NCI-H1694 treated with DMSO at 0.1 percent for 48 hours (cell line): ENCODE measurements around the gene AFAP1.

Source experiments
- DNase-seq: peaks from one replicate; lab custom pipeline; 2025; lab: John Stamatoyannopoulos, UW

The AFAP1 gene, protein sequence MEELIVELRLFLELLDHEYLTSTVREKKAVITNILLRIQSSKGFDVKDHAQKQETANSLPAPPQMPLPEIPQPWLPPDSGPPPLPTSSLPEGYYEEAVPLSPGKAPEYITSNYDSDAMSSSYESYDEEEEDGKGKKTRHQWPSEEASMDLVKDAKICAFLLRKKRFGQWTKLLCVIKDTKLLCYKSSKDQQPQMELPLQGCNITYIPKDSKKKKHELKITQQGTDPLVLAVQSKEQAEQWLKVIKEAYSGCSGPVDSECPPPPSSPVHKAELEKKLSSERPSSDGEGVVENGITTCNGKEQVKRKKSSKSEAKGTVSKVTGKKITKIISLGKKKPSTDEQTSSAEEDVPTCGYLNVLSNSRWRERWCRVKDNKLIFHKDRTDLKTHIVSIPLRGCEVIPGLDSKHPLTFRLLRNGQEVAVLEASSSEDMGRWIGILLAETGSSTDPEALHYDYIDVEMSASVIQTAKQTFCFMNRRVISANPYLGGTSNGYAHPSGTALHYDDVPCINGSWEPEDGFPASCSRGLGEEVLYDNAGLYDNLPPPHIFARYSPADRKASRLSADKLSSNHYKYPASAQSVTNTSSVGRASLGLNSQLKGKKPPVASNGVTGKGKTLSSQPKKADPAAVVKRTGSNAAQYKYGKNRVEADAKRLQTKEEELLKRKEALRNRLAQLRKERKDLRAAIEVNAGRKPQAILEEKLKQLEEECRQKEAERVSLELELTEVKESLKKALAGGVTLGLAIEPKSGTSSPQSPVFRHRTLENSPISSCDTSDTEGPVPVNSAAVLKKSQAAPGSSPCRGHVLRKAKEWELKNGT

DNA sequence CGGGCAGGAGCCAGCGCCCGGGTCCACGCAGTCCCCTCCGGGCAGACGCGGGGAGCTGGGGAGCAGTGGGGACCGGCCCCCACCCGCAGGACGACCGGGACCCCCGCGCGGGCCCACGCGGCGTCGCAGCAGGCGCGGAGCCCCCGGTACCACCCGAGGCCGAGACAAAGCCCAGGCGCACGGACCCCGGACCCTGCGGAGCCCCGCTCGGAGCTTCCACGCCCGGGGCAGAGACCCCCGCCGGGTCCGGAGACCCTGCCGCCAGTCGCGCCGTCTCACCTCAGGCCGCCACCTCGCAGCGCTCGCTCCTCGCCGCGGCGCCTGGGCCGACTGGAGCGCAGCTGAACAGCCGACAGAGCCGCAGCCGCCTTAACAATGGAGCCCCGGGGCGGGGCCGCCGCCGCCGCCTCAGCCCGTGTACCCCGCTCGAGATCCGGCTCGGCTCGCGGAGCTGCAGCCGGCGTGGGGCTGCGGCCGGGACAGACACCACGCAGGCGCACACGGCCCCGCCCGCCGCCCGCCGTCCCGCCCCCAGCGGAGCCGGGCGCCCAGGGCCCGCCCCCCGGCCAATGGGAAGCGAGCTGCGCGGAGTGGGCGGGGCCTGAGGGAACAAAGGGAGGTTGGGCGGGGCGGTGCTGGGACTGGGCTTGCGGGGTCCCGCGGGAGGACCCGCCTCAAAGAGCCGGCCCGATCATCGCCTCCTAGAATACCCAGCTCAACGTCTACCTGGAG, at the start of gene AFAP1:
TSS of gene AFAP1 (minus strand) at position 485 of the 732 bp plus-strand sequence. CDS start 67,783 bp downstream, outside the sequence.
- peak; percentile 63 for DNase-seq

DNA sequence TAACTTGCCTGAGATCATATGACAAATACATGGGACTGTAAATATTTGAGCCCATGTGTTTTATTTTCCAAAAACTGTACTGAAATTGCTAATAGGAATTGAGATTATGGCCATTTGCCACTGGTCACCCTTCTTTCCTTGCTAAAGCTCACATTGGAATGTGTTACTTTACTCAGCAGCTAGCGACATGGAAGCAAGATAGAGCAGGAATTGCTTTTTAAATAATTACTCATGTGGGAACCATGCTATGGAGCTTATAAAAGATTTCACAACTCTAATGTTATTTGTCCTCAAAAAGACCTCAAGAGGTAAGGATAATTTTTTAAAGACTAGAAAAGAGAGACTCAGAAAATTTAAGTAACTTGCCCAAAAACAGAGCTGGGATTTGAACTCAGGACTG, 48.8 kb upstream of the AFAP1 start:
- no peak for DNase-seq

DNA sequence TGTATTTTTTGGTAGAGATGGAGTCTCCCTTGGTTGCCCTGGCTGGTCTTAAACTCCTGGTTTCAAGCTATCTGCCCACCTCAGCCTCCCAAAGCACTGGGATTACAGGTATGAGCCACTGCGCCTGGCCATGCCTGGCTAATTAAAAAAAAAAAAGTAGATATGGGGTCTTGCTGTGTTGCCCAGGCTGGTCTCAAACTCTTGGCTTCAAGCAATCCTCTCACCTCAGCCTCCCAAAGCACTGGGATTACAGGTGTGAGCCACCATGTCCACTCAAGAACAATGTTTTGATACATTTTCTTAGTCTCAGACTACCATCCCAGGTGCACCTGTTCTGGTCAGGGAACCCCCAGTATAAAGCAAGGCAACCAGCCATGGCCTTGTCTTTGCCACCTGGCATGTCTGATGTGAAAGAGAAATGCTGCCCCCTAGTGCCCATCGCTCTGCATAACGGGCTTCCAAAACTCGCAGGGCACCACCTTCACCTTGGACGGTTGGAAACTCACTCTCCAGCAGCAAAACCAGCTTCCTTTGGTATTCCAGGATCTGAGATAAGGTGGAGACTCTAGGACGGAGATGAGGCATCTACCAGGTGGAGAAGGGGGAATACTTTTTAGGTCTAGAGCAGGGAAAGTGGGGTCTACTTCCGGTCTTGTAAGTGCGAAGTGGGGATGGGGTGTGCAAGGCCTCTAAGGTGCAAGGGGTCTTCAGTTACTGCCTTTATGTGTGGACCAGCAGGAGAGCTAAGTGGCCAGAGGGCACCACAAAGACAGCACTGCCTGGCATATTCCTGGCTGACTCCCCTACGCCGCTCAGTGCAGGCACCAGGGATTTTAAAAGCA, 47.7 kb upstream of the AFAP1 start:
- DNase-seq: peak; percentile 27

DNA sequence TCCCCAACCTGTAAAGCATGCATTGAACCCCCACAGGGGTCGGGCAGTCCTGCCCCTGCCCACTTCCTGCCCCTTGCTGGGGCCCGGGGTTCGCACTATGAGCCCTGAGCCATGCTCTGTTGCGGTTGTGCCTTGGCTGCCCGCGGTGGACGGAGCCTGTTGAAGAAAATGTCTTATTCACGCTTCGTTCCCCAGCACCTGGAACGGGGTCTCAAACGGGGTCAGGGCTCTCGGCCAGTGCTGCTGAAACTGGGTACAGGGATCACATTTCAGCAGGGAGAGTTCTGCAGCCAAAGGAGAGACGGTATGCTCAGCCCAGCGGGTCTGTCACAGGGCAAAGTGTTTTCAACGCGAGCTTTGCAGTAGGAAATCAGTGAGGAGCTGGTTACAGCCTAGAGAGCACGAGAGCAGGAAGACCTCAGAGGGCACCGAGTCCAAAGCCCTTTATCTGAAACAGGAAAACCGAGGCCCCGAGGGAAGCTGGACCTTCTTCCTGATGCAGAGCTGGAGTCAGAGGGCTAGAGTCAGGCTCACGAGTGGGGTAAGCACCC, 46.3 kb upstream of the AFAP1 start:
- DNase-seq: no peak

DNA sequence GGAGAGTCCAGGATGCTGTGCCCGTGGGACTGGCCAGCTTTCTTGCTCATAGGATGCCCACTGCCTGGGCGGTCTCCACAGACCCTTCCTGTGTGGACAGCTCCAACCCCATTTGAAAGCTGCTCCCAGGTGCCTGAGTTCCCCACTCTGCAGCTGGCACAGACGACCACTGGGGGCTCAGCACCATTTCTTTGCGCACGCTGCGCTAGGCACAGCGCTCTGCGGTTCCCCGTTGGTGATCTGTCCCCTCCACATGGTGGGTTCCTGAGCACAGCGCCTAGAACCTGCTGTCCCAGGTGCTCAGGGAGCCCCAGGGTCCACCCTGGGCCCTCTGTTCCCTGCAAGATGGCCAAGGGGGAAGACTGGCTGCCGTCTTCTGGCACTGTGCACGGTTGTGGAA, 45.4 kb upstream of the AFAP1 start:
- DNase-seq: no peak

DNA sequence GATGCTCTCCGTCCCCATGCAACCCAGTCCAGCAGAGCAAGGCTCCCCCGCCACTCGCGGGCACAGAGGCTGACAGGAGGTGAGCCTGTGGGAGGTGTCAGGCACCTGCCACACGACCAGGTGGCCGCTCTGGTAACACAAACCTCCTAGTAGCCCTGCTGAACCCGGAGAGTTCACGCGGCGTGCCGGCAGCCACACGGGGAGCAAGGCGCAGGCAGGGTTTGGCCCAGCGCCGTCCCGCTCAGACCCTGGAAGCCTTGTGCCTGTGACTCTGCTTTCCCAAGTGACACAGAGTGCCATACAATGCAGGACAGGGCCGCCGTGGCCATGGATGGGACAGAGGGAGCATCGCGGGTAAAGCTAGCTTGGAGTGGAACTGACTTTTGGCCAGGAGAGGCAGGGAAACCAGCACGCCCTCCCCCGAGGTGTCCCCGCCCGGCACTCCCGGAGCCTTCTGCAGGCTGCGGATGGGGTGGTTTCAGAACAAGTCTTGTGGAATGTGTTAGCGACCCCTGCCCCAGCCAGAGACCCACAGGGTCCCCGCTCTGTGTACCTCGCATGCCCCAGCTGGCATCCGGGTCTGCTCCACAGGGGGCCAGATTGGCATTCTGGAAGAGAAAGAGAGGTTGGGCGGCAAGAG, 44.7 kb upstream of the AFAP1 start:
- no peak for DNase-seq

DNA sequence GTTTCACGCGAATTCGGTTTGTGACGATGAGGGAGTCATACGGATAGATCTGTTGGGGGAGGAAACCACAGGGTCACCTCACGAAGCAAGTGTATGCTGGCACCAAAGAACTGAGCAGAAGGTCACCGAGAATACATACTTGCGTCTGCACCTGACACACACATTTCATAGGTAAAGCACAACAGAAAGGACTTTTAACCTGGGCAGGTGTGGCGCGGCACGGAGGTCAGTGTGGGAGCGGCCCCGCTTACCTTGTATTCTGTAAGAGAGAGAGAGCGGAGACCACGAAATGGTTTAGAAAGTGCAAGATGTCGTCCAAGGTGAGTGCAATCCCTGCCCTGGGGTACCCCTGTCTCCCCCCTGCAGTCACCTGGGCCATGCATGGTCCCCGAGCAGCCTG, 43.6 kb upstream of the AFAP1 start:
- DNase-seq: no peak

DNA sequence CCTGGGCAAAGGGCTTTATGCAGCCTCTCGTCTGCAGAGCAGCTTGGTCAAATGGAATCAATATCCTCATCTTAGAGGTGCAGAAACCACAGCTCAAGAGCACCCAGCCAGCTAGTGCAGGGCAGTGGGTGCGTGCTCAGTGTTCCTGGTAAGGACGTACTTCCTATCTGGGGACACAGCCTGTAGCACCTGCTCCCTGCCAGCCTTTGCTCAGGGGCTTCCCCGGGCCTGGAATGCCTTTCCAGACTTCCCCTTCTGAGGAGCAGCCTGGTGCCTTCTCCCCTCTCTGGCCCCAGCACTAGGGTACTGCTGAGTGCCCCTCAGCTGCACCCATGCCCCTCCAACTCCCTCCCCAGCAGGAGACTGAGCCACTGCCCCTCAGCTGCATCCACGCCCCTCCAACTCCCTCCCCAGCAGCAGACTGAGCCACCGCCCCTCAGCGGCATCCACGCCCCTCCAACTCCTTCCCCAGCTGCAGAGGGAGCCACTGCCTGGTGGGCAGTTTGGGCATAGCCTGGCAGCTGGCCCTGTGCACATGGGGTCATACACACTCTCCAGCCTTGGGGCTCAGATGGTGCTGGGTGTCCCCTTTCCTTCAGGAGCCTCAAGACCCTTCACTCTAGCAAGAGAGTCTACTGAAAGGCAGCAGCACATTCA, 42.2 kb upstream of the AFAP1 start:
- no peak for DNase-seq

DNA sequence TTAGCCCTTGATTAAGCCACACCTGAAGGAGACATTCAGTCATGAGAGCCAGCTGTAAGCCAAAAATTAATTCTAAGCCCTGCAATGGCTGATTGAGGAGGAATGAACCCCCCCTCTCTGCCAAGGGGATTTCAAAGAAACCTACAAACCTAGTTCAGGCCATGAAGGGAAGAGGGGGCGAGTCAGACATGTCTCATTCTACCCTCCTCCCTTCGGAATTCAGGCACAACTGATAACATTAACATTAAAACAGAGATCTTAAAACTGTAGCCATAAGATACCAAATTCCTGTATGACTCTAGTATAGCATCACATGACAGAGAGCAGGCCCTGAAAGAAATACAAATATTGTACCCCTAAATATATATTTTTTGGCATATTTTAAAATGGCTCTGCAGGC, 40.4 kb upstream of the AFAP1 start:
- no peak for DNase-seq

DNA sequence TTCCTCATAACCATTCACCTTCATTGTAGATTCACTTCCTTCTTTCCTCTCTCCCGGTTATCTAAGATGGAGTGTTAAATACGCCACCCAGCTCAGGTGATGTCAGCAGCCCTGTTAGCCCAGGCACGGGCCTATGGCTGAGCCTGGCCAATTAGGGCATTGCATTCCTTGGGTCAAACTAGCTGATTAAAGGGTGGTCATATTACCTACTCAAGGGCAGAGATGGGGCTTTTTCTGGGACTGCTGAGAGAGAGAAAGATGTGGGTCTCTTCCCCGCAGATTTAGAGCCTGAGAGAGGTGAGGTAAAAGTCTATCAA, 39.9 kb upstream of the AFAP1 start:
- no peak for DNase-seq

DNA sequence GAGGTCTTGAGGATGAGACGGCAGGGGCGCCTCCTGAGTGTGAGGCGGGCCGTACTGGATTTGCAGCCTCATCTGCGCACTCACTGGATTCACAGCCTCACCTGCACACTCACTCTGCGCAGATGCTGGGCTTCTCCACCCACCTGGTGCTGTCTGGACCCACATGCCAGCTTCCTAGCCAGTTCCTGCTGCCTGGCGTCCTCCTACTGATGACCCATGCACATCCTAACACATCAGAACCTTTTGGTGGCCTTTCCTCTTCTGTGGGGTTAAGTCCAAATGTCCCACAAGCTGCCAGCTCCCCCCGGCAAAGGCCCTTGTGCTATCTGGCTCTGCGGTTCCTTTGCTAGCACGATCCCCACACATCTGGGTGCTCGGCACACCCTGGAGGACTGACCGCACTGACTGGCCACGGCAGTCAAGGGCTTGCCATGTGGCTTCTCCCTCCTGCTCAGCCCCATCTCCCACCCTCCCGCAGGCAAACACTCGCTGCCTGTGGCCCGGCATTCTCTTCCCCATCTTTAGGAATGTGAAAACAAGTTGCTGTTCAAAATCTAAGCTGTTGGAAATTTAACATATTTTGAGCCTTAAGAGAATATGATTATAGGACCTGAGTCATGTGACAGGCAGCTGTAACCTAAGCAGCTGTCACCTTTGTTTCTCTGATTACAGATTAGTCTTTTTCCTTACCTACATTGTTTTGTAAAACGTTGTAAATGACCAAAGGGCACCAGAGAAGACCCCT, 39.4 kb upstream of the AFAP1 start:
- DNase-seq: no peak

DNA sequence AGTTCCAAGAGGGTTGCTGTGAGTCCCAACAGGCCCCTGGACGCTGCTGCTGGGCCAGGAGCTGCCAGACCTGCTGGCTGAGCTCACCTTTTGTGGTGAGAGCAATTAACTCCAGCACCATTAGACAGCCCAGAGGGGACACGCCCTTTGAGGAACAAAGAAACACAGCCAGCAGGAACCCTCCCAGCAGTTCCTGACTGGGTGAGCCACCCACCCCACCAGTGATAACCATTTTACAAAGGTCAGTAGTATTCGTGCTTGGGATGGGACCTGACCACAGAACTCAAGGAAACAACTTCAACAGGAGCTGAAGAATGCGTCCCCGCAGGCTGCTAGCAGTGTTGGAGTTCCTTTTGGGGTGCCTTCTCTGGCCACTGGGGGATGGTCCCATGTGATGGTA, 38.8 kb upstream of the AFAP1 start:
- no peak for DNase-seq

DNA sequence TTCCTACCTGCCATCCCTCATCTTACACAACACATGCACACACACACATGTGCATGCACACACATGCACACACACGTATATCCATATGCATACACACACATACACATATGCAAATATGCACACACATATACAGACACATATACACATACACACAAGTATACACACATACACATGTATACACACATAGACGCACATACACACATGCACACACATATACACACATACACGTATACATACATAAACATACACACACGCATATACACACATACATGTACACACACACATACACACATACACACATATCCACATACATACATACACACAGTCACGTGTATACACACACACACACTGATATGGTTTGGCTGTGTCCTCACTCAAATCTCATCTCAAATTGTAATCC, 37.0 kb upstream of the AFAP1 start:
- DNase-seq: no peak

DNA sequence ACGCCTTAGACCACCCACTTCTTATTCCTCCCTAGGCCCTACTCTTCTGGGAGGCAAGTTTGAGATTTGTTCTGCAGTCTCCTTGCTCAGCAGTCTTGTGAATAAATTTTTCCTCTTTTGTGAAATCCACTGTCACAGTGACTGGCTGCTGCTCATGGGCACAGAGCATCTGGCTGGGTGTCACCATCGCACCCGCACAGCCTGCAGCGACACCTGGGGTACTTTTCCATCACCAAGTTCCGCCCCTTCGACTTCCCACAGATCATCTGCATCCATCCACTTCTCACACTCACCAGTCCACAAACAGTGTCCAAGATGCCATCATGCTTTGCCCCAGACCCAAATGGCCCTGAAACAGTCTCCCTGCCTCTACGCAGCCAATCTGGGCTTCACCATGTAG, 36.4 kb upstream of the AFAP1 start:
- DNase-seq: peak; percentile 23

DNA sequence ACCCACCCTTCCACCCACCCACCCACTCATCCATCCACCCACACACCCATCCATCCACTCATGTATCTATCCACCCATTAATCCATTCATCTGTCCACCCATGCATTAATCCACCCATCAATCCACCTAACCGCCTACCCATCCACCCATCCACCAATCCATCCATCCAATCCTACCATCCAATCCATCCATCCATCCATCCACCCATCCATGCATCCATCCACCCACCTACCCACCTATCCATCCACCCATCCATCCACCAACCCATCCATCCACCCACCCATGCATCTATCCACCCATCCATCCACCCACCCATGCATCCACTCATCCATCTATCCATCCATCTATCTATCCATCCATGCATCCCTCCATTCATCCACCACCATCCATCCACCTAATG, 34.8 kb upstream of the AFAP1 start:
- no peak for DNase-seq

DNA sequence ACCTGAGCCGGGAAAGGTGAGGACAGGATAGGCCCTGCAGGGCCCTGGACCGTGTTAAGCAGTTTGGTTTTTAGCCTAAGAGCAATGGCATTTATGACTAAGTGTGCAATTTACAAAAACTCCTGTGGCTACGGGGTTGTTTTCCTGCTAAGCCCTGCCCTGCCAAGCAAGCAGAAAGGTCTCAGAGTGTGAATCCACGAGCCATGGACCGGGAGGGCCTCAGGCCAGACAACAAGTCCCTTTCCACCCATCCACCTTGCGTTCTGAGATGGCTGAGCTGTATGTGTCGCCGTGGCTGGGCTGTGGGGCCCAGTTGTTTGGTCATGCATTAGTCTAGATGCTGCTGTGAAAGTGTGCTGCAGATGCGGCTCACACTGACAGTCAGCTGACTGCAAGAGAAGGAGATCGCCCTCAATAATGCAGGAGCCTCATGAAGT, 33.9 kb upstream of the AFAP1 start:
- no peak for DNase-seq

DNA sequence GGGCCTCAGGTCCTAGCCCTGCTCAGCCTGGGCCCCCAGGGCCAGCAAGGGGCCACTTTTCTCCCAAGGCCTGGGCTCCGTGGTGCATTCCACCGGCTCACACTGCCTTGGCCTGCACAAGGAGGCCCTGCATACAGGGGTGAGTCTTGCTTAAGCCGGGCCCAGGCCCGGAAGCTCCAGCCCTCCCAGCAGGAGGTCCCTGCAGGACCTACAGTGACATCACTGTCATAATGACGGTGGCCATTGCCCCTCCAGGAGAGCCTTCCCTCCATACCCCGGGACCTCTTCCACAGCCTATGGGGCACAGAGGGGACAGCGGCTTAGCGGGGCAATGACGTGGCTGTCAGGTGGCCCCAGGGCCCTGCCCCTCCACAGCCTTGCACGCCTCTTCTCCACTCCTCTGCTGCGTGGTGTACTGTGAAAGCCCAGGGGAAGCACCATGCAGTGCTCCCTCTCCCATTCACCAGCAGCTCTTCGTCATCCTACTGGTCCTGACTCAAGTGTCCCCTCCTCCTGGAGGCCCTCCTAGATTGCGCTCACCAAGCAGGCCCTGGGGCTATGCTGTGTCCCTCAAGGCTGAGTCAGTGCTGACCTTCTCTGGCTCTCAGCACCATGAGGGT, 32.3 kb upstream of the AFAP1 start:
- DNase-seq: no peak

DNA sequence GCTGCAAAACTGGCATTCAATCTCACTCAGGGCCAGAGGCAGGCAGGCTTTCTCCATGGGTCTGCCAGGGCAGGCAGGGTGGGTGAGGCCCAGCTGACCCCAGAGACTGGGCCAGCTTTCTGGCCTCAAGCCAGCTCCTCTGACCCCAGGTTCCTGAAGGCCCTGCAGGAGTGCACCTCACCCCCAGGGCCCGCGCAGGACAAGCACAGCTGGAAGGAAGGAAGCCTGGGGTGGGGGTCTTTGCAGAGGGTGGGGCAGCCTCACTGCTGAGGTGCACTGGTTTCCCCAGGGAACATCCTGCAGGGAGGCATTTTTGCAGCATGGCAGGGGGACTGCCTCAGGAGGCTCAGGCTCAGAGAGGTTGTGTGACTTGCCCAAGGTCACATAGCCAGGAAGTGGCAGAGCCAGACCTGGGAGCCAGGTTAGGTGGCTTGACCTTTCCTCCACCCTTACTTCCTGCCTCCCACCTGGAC, 31.5 kb upstream of the AFAP1 start:
- DNase-seq: no peak

DNA sequence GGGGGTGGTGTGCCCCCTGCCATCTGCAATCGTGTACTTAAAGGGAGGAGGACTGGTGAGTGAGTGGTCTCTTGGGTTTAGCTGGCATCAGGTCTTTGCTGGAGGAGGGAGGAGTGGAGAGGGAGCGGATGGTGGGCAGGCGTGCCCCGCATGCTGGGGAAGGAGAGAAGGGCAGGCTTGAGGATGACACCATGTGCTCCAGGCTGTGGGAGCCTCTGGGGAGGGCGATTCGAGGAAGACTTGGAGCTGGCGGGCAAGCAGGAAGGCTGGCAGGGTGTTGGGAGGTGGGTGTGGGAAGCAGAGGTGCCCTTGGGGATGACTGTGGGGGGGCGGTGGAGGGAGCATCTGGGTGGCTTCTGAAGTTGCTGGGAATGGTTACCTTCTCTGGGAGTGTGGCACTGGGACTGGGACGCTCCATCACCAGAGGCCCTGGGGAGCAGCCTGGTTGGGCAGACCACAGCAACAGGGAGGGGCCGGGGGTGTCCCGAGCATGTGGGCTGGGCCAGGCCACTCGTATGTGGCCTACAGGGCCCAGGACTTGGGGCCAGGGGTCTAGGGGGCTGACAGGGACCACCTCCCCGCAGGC, 30.8 kb upstream of the AFAP1 start:
- DNase-seq: no peak
